ENCODE measurements around the gene ACSS3.
"Not testable (repeated sequence)": the region's sequence is repeated elsewhere in the genome, so short reads cannot be mapped to it uniquely, and the experiment has no call there.

The ACSS3 gene

GRCh38 chr12:81119069-81119468 is 41.2 kb downstream of the ACSS3 start:
- not testable (repeated sequence) for H2AFZ ChIP-seq (ENCODE audit: low read depth, low read length); H2BK5ac ChIP-seq (ENCODE audit: low read depth, low read length, poor library complexity, severe bottlenecking); H3K79me1 ChIP-seq (replicated peaks; ENCODE audit: low read length, poor library complexity, severe bottlenecking); H3K4ac ChIP-seq (ENCODE audit: low read depth in 1 of 2, low read length in 2 of 2); H3K14ac ChIP-seq (ENCODE audit: low read length in 2 of 2); H2BK120ac ChIP-seq (ENCODE audit: low read depth, low read length); H3K36me3 ChIP-seq (ENCODE audit: control insufficient read depth in 1 of 2, insufficient read depth in 2 of 2, low read depth in 1 of 2, low read length in 2 of 2); H3K9ac ChIP-seq (ENCODE audit: low read length); H3K27ac ChIP-seq (ENCODE audit: low read length, poor library complexity, severe bottlenecking); H3K4me3 ChIP-seq (ENCODE audit: insufficient read depth in 1 of 2, low read depth in 1 of 2, low read length in 2 of 2); H2BK15ac ChIP-seq (ENCODE audit: low read depth, poor library complexity, severe bottlenecking); H3K27me3 ChIP-seq (ENCODE audit: control insufficient read depth in 1 of 2, insufficient read depth in 1 of 2, low read length in 2 of 2); H4K8ac ChIP-seq (ENCODE audit: low read length); H3K23ac ChIP-seq (ENCODE audit: low read length in 2 of 2); DNase-seq; H3K4me2 ChIP-seq (ENCODE audit: low read length, poor library complexity, severe bottlenecking); H3K18ac ChIP-seq (ENCODE audit: low read depth in 1 of 2, low read length in 2 of 2); H2AK5ac ChIP-seq (ENCODE audit: low read length, severe bottlenecking); H4K91ac ChIP-seq (ENCODE audit: low read length); H3K4me1 ChIP-seq (ENCODE audit: control insufficient read depth, insufficient read depth, low read depth, low read length); H2BK12ac ChIP-seq (ENCODE audit: low read length in 2 of 2)
- peaks cover 14% of the 10 kb centered on the region for H3K9me3 ChIP-seq (ENCODE audit: control insufficient read depth, low read length)
- WGBS, result 81% methylated on average over 3 of the region's 3 CpGs

- no peaks in the 10 kb centered on the region for H3K79me1 ChIP-seq (replicated peaks; ENCODE audit: low read length, poor library complexity, severe bottlenecking)
- H3K4me2 ChIP-seq (ENCODE audit: low read length, poor library complexity, severe bottlenecking), result no peak overlapping the region
- no peak overlapping the region for H2BK12ac ChIP-seq (ENCODE audit: low read length in 2 of 2)
- no peak overlapping the region for H3K9ac ChIP-seq (ENCODE audit: low read length)
- H2BK15ac ChIP-seq (ENCODE audit: low read depth, poor library complexity, severe bottlenecking), result no peak overlapping the region
- H2AFZ ChIP-seq (ENCODE audit: low read depth, low read length), result no peak overlapping the region
- H3K14ac ChIP-seq (ENCODE audit: low read length in 2 of 2), result no peak overlapping the region
- H3K9me3 ChIP-seq (ENCODE audit: control insufficient read depth, low read length), result peaks cover 14% of the 10 kb centered on the region
- H3K36me3 ChIP-seq (ENCODE audit: control insufficient read depth in 1 of 2, insufficient read depth in 2 of 2, low read depth in 1 of 2, low read length in 2 of 2), result peaks cover 0 to 10% of the 10 kb centered on the region in 2 experiments
- no peak overlapping the region for H2BK5ac ChIP-seq (ENCODE audit: low read depth, low read length, poor library complexity, severe bottlenecking)
- DNase-seq, result no peak
- H2AK5ac ChIP-seq (ENCODE audit: low read length, severe bottlenecking), result no peak overlapping the region
- WGBS, result 69% methylated on average over 2 of the region's 2 CpGs
- no peak overlapping the region for H4K8ac ChIP-seq (ENCODE audit: low read length)
- H3K4me3 ChIP-seq (ENCODE audit: insufficient read depth in 1 of 2, low read depth in 1 of 2, low read length in 2 of 2), result no peak overlapping the region
- no peak overlapping the region for H3K23ac ChIP-seq (ENCODE audit: low read length in 2 of 2)
- H3K27me3 ChIP-seq (ENCODE audit: control insufficient read depth in 1 of 2, insufficient read depth in 1 of 2, low read length in 2 of 2), result no peaks in the 10 kb centered on the region
- no peaks in the 10 kb centered on the region for H3K4me1 ChIP-seq (ENCODE audit: control insufficient read depth, insufficient read depth, low read depth, low read length)
- H3K27ac ChIP-seq (ENCODE audit: low read length, poor library complexity, severe bottlenecking), result no peak overlapping the region
- no peak overlapping the region for H2BK120ac ChIP-seq (ENCODE audit: low read depth, low read length)
- no peak overlapping the region for H3K18ac ChIP-seq (ENCODE audit: low read depth in 1 of 2, low read length in 2 of 2)
- H4K91ac ChIP-seq (ENCODE audit: low read length), result no peak overlapping the region
- no peak overlapping the region for H3K4ac ChIP-seq (ENCODE audit: low read depth in 1 of 2, low read length in 2 of 2)
Measured at GRCh38 chr12:81120961-81121360, 43.1 kb downstream of the ACSS3 start.

DNA sequence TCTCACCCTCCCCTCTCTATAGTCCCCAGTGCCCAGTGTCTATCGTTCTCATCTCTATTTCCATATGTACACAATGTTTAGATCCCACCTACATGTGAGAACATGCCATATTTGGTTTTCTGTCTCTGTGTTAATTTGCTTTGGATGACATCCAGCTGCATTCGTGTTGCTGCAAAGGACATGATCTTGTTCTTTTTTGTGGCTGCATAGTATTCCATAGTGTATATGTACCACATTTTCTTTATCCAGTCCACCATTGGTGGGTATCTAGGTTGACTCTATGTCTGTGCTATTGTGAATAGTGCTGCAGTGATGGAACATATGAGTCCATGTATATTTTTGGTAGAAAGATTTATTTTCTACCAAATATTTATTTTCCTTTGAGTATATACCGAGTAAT is 45.7 kb downstream of the ACSS3 start:
- Histone ChIP-seq H2BK120ac (ENCODE audit: low read depth, low read length) (no peak overlapping the region), H4K8ac (ENCODE audit: low read length) (no peak overlapping the region), H3K23ac (ENCODE audit: low read length in 2 of 2) (no peak overlapping the region), H2BK12ac (ENCODE audit: low read length in 2 of 2) (no peak overlapping the region), H3K18ac (ENCODE audit: low read depth in 1 of 2, low read length in 2 of 2) (no peak overlapping the region), H3K9me3 (ENCODE audit: control insufficient read depth, low read length) (peaks cover 9% of the 10 kb centered on the region), H4K91ac (ENCODE audit: low read length) (no peak overlapping the region), H2AK5ac (ENCODE audit: low read length, severe bottlenecking) (no peak overlapping the region), H3K4ac (ENCODE audit: low read depth in 1 of 2, low read length in 2 of 2) (no peak overlapping the region), H2BK15ac (ENCODE audit: low read depth, poor library complexity, severe bottlenecking) (no peak overlapping the region), H3K14ac (ENCODE audit: low read length in 2 of 2) (no peak overlapping the region), H3K27ac (ENCODE audit: low read length, poor library complexity, severe bottlenecking) (no peak overlapping the region), H3K36me3 (ENCODE audit: control insufficient read depth in 1 of 2, insufficient read depth in 2 of 2, low read depth in 1 of 2, low read length in 2 of 2) (peaks cover 0 to 3% of the 10 kb centered on the region in 2 experiments), H3K79me1 (replicated peaks; ENCODE audit: low read length, poor library complexity, severe bottlenecking) (no peaks in the 10 kb centered on the region), H3K9ac (ENCODE audit: low read length) (no peak overlapping the region), H3K27me3 (ENCODE audit: control insufficient read depth in 1 of 2, insufficient read depth in 1 of 2, low read length in 2 of 2) (no peaks in the 10 kb centered on the region), H3K4me3 (ENCODE audit: insufficient read depth in 1 of 2, low read depth in 1 of 2, low read length in 2 of 2) (no peak overlapping the region), H3K4me2 (ENCODE audit: low read length, poor library complexity, severe bottlenecking) (no peak overlapping the region), H2AFZ (ENCODE audit: low read depth, low read length) (no peak overlapping the region), H3K4me1 (ENCODE audit: control insufficient read depth, insufficient read depth, low read depth, low read length) (no peaks in the 10 kb centered on the region), H2BK5ac (ENCODE audit: low read depth, low read length, poor library complexity, severe bottlenecking) (no peak overlapping the region)
- 100% methylated on average over 1 of the region's 3 CpGs for WGBS
- no peak for DNase-seq

DNA sequence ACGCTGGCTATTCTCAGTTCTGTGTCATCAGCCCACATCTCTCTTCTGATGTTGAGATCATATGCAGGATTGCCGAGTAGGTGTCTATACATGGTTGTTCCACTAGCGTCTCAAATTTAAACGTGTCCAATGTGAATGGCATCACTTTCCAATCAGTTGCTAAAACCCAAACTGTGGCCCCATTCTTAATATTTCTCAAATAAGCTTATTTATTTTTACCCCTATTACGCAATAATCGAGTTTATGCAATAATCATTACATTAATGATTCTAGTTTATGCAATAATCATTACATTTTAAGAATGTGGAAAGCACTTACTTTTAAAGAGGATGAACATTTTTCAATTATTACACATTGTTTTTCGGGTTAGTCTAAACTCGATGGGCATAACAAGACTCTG is 47.8 kb downstream of the ACSS3 start:
- Histone ChIP-seq H3K27ac (ENCODE audit: low read length, poor library complexity, severe bottlenecking) (no peak overlapping the region), H4K8ac (ENCODE audit: low read length) (no peak overlapping the region), H2BK15ac (ENCODE audit: low read depth, poor library complexity, severe bottlenecking) (no peak overlapping the region), H3K14ac (ENCODE audit: low read length in 2 of 2) (no peak overlapping the region), H3K27me3 (ENCODE audit: control insufficient read depth in 1 of 2, insufficient read depth in 1 of 2, low read length in 2 of 2) (no peaks in the 10 kb centered on the region), H3K4me2 (ENCODE audit: low read length, poor library complexity, severe bottlenecking) (no peak overlapping the region), H3K4ac (ENCODE audit: low read depth in 1 of 2, low read length in 2 of 2) (no peak overlapping the region), H3K36me3 (ENCODE audit: control insufficient read depth in 1 of 2, insufficient read depth in 2 of 2, low read depth in 1 of 2, low read length in 2 of 2) (no peaks in the 10 kb centered on the region), H3K4me1 (ENCODE audit: control insufficient read depth, insufficient read depth, low read depth, low read length) (no peaks in the 10 kb centered on the region), H2BK5ac (ENCODE audit: low read depth, low read length, poor library complexity, severe bottlenecking) (no peak overlapping the region), H3K9me3 (ENCODE audit: control insufficient read depth, low read length) (peaks cover 4% of the 10 kb centered on the region), H2AK5ac (ENCODE audit: low read length, severe bottlenecking) (no peak overlapping the region), H3K23ac (ENCODE audit: low read length in 2 of 2) (no peak overlapping the region), H4K91ac (ENCODE audit: low read length) (no peak overlapping the region), H2AFZ (ENCODE audit: low read depth, low read length) (no peak overlapping the region), H2BK12ac (ENCODE audit: low read length in 2 of 2) (no peak overlapping the region), H3K9ac (ENCODE audit: low read length) (no peak overlapping the region), H3K4me3 (ENCODE audit: insufficient read depth in 1 of 2, low read depth in 1 of 2, low read length in 2 of 2) (no peak overlapping the region), H3K18ac (ENCODE audit: low read depth in 1 of 2, low read length in 2 of 2) (no peak overlapping the region), H2BK120ac (ENCODE audit: low read depth, low read length) (no peak overlapping the region), H3K79me1 (replicated peaks; ENCODE audit: low read length, poor library complexity, severe bottlenecking) (no peaks in the 10 kb centered on the region)
- DNase-seq, result no peak
- WGBS, result 92% methylated on average over 6 of the region's 8 CpGs
